Measurements from ENCODE around the gene FAM149A. TPM values are rescaled to one million over a fixed set of nuclear protein-coding genes. Genes with fewer than 3 reads are reported as not detected.

Gene FAM149A
- polyA plus RNA-seq, 3 donors, result not detected

DNA sequence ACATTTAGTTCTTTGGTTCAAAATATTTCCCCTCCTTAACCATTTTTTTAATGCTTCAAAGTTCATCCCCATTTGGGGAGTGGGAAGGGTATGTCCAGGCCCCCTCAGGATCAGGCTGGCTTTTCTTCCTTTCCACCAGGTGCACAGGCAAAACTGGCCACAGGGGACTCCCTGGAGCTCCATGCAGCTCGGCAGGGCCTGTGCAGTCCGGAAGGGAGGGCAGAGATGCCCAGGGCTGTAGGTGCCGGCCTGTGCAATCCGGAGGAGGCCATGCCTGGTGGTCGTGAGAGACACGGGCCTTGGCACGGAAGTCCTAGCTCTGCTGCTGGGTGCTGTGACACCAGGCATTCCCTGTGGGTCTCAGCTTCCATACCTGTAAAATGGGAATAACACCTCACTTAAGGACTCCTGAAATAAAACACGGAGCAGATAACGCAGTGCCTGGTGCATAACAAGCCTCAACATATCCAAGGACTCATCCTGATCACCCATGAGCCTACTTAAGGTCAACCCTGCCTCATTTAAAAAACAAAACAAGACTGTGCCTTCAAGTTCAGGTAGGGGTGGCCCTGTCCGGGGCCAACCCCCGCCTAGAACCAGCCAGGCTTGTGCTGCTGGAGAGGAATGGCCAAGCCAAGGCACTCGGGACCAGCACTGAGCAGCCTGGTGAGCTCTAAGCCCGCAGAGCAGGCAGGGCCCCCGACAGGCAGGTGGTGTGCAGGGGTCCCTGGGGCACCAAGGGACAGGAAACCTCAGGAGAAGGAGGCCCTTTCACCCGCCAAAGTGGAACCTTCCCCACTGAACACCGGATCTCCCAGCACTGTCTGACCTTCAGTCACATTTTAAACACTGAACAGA, 65.7 kb downstream of the FAM149A start:
- Histone ChIP-seq H4K20me1 (ENCODE audit: insufficient read depth, low read length) (no peaks in the 10 kb centered on the region), H3K4me1 (ENCODE audit: control insufficient read depth in 1 of 2, insufficient read depth in 2 of 2, low read length in 2 of 2) (no peaks in the 10 kb centered on the region), H3K27ac (ENCODE audit: low read depth in 1 of 2, low read length in 2 of 2) (no peak overlapping the region), H3K4me2 (replicated peaks; ENCODE audit: extremely low read depth, low read length, poor library complexity, severe bottlenecking) (no peak overlapping the region), H3K4me3 (replicated peaks in 1 of 3; ENCODE audit: low read depth in 2 of 3, low read length in 3 of 3) (no peak overlapping the region), H3K79me2 (ENCODE audit: insufficient read depth, low read length) (no peaks in the 10 kb centered on the region), H2AFZ (ENCODE audit: insufficient read depth, low read depth, low read length, poor library complexity, severe bottlenecking) (no peak overlapping the region), H3K27me3 (ENCODE audit: control insufficient read depth in 2 of 2, insufficient read depth in 2 of 2, low read length in 2 of 2) (no peaks in the 10 kb centered on the region), H3K9ac (ENCODE audit: insufficient read depth, low read length, poor library complexity, severe bottlenecking) (no peak overlapping the region), H3K9me3 (replicated peaks in 1 of 2; ENCODE audit: control insufficient read depth in 1 of 2, insufficient read depth in 1 of 2, low read length in 2 of 2) (no peaks in the 10 kb centered on the region), H3K36me3 (replicated peaks in 1 of 2; ENCODE audit: control insufficient read depth in 1 of 2, insufficient read depth in 2 of 2, low read length in 2 of 2) (no peaks in the 10 kb centered on the region)
- WGBS (ENCODE audit: insufficient coverage), result 80% methylated on average over 13 of the region's 16 CpGs
- no peak for DNase-seq
- TF ChIP-seq, protein P1, sequence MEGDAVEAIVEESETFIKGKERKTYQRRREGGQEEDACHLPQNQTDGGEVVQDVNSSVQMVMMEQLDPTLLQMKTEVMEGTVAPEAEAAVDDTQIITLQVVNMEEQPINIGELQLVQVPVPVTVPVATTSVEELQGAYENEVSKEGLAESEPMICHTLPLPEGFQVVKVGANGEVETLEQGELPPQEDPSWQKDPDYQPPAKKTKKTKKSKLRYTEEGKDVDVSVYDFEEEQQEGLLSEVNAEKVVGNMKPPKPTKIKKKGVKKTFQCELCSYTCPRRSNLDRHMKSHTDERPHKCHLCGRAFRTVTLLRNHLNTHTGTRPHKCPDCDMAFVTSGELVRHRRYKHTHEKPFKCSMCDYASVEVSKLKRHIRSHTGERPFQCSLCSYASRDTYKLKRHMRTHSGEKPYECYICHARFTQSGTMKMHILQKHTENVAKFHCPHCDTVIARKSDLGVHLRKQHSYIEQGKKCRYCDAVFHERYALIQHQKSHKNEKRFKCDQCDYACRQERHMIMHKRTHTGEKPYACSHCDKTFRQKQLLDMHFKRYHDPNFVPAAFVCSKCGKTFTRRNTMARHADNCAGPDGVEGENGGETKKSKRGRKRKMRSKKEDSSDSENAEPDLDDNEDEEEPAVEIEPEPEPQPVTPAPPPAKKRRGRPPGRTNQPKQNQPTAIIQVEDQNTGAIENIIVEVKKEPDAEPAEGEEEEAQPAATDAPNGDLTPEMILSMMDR (IDR thresholded peaks at IDR 0.05), result no peak
- no peak overlapping the region for H3K4me3 Mint-ChIP-seq
- H3K4me1 Mint-ChIP-seq, result no peaks in the 10 kb centered on the region
- intact Hi-C loops (cut with micrococcal nuclease), result no loop called here
- no peak overlapping the region for H3K27ac Mint-ChIP-seq
- H3K36me3 Mint-ChIP-seq, result no peaks in the 10 kb centered on the region
- no peaks in the 10 kb centered on the region for H3K9me3 Mint-ChIP-seq
- peaks cover 0 to 9% (median 1%) of the 10 kb centered on the region in 3 donors for H3K27me3 Mint-ChIP-seq (ENCODE audit: low read depth in 3 of 3)

DNA sequence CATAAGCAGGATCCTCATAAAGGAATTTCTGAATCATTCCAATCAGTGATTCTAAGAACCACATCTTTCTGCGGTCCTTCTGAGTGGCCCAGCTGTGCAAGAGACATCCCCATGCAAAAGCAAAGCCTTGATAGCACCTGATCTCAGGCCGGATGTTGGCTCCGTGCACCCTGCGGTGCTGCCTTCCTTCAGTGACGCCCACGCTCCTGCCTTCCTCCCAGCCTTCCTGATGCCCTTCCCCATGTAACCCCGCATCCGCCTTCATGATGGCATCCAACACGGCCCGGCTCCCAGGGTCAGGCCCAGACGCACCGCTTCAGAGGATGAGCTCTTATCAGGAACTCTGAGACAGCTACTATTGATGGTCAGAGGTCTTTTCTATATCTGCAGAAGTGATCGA, 66.5 kb downstream of the FAM149A start:
- H3K36me3 ChIP-seq (replicated peaks in 1 of 2; ENCODE audit: control insufficient read depth in 1 of 2, insufficient read depth in 2 of 2, low read length in 2 of 2), result no peaks in the 10 kb centered on the region
- intact Hi-C loops (cut with micrococcal nuclease), result no loop called here
- H3K9me3 ChIP-seq (replicated peaks in 1 of 2; ENCODE audit: control insufficient read depth in 1 of 2, insufficient read depth in 1 of 2, low read length in 2 of 2), result no peaks in the 10 kb centered on the region
- no peaks in the 10 kb centered on the region for H3K27me3 ChIP-seq (ENCODE audit: control insufficient read depth in 2 of 2, insufficient read depth in 2 of 2, low read length in 2 of 2)
- DNase-seq, result no peak
- no peaks in the 10 kb centered on the region for H3K79me2 ChIP-seq (ENCODE audit: insufficient read depth, low read length)
- no peak overlapping the region for H3K4me3 ChIP-seq (replicated peaks in 1 of 3; ENCODE audit: low read depth in 2 of 3, low read length in 3 of 3)
- Mint-ChIP-seq H3K4me1 (no peaks in the 10 kb centered on the region), H3K4me3 (no peak overlapping the region), H3K27me3 (ENCODE audit: low read depth in 3 of 3) (peaks cover 0 to 9% (median 1%) of the 10 kb centered on the region in 3 donors), H3K27ac (peak overlapping the region in 1 of 7 donors; percentile 52), H3K36me3 (no peaks in the 10 kb centered on the region), H3K9me3 (no peaks in the 10 kb centered on the region)
- no peaks in the 10 kb centered on the region for H4K20me1 ChIP-seq (ENCODE audit: insufficient read depth, low read length)
- no peak overlapping the region for H3K27ac ChIP-seq (ENCODE audit: low read depth in 1 of 2, low read length in 2 of 2)
- WGBS (ENCODE audit: insufficient coverage), result 94% methylated on average over 12 of the region's 13 CpGs
- no peaks in the 10 kb centered on the region for H3K4me1 ChIP-seq (ENCODE audit: control insufficient read depth in 1 of 2, insufficient read depth in 2 of 2, low read length in 2 of 2)
- TF ChIP-seq, protein P1 (IDR thresholded peaks at IDR 0.05), result no peak
- no peak overlapping the region for H2AFZ ChIP-seq (ENCODE audit: insufficient read depth, low read depth, low read length, poor library complexity, severe bottlenecking)
- H3K4me2 ChIP-seq (replicated peaks; ENCODE audit: extremely low read depth, low read length, poor library complexity, severe bottlenecking), result no peak overlapping the region
- no peak overlapping the region for H3K9ac ChIP-seq (ENCODE audit: insufficient read depth, low read length, poor library complexity, severe bottlenecking)
